ENCODE results near the gene SMAD6.

GRCh38 chr15:66724732-66725463 lies 22.9 kb downstream of the SMAD6 start:
- TF ChIP-seq CTCF (IDR thresholded peaks at IDR 0.05; ENCODE audit: low read length) (no peak), EZH2 (optimal IDR thresholded peaks at IDR 0.05; ENCODE audit: low read depth, low read length) (no peak)

All from MM.1S (cell line).